ENCODE results near the gene MYO3B.

DNA sequence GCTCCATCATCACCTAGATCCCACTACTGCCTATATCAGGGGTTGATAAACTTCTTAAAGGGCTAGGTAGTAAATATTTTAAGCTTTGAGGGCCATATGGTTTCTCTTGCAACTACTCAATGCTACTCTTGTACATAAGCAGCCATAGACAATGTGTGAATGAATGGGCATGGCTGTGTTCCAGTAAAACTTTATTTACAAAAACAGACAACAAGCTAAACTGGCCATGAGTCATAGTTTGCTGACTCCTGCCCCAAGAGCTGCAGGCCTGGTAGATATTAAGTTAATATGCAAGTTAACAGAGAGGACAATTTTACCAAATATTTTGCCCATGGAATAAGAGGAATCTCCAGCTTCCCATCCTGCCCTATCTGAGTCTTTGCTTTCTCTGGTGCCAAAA, 29.8 kb upstream of the MYO3B start:
- TF ChIP-seq, protein P1, sequence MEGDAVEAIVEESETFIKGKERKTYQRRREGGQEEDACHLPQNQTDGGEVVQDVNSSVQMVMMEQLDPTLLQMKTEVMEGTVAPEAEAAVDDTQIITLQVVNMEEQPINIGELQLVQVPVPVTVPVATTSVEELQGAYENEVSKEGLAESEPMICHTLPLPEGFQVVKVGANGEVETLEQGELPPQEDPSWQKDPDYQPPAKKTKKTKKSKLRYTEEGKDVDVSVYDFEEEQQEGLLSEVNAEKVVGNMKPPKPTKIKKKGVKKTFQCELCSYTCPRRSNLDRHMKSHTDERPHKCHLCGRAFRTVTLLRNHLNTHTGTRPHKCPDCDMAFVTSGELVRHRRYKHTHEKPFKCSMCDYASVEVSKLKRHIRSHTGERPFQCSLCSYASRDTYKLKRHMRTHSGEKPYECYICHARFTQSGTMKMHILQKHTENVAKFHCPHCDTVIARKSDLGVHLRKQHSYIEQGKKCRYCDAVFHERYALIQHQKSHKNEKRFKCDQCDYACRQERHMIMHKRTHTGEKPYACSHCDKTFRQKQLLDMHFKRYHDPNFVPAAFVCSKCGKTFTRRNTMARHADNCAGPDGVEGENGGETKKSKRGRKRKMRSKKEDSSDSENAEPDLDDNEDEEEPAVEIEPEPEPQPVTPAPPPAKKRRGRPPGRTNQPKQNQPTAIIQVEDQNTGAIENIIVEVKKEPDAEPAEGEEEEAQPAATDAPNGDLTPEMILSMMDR (IDR thresholded peaks at IDR 0.05; ENCODE audit: low read depth, low read length) = no peak
- TF ChIP-seq EZH2phosphoT487 (IDR thresholded peaks at IDR 0.05; ENCODE audit: low read depth) = no peak
